GOT3 (cell line): ENCODE measurements around the gene TMEM114.
"Not testable (repeated sequence)": the region's sequence is repeated elsewhere in the genome, so short reads cannot be mapped to it uniquely, and the experiment has no call there.

Experiments used
- DNase-seq: peaks from one replicate; lab custom pipeline; 2025; ENCODE audit warnings: mixed read lengths; lab: John Stamatoyannopoulos, UW

TMEM114 gene

GRCh38 chr16:8576141-8577004 is 13.9 kb downstream of the TMEM114 start:
- DNase-seq = no peak

GRCh38 chr16:8575399-8575798 is 14.9 kb downstream of the TMEM114 start:
- no peak for DNase-seq

- no peak for DNase-seq
Observed at GRCh38 chr16:8572919-8573724, 17.2 kb downstream of the TMEM114 start.

- no peak for DNase-seq
Observed at GRCh38 chr16:8572063-8572918, 18.0 kb downstream of the TMEM114 start.

- DNase-seq = no peak
Observed at GRCh38 chr16:8571061-8571596, 19.2 kb downstream of the TMEM114 start.

GRCh38 chr16:8570393-8570792 is 19.9 kb downstream of the TMEM114 start:
- DNase-seq = not testable (repeated sequence)

- DNase-seq = no peak
Observed at GRCh38 chr16:8569650-8570346, 20.5 kb downstream of the TMEM114 start.

- DNase-seq = no peak
Observed at GRCh38 chr16:8568231-8568617, 22.1 kb downstream of the TMEM114 start.

- DNase-seq = peak; percentile 48
Observed at GRCh38 chr16:8567355-8568230, 22.7 kb downstream of the TMEM114 start.

- no peak for DNase-seq
Observed at GRCh38 chr16:8565498-8565897, 24.8 kb downstream of the TMEM114 start.

- DNase-seq = no peak
Observed at GRCh38 chr16:8564934-8565345, 25.4 kb downstream of the TMEM114 start.

GRCh38 chr16:8563944-8564540 is 26.3 kb downstream of the TMEM114 start:
- not testable (repeated sequence) for DNase-seq

- no peak for DNase-seq
Observed at GRCh38 chr16:8561496-8561895, 28.8 kb downstream of the TMEM114 start.

GRCh38 chr16:8555400-8555799 is 34.9 kb downstream of the TMEM114 start:
- no peak for DNase-seq

GRCh38 chr16:8554881-8555280 is 35.4 kb downstream of the TMEM114 start:
- DNase-seq = no peak

GRCh38 chr16:8554022-8554421 is 36.3 kb downstream of the TMEM114 start:
- no peak for DNase-seq

GRCh38 chr16:8552487-8553221 is 37.7 kb downstream of the TMEM114 start:
- DNase-seq = no peak

- DNase-seq = no peak
Observed at GRCh38 chr16:8551388-8552332, 38.7 kb downstream of the TMEM114 start.
